NCI-H526 treated with DMSO at 0.1 percent for 48 hours (cell line): ENCODE data around the gene HLA-DQB2.
"Not testable (repeated sequence)": the region's sequence is repeated elsewhere in the genome, so short reads cannot be mapped to it uniquely, and the experiment has no call there.

Source experiments
- DNase-seq: peaks from one replicate; lab custom pipeline; 2025; lab: John Stamatoyannopoulos, UW

HLA-DQB2 gene

DNA sequence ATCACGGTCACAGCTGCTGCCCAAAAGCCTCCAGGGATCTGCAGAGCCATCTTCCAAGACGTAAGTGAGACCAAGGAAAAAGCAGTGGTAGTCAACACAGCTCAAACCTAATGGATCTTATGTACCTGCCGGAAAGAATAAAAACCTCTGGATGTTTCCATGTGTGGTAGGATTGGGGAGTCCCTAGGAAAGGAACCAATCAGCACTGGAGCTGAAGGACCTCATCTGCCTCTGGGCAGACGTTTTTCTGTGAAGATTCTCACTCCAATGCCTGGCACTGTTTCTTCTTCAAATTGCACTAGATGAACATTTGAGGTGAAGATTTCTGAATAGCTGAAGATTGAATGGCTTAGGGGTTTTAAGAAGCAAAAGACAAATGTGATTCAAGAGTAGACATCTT lies at the start of gene HLA-DQB2:
Gene HLA-DQB2, minus strand, starts transcription at position 112 of the 400 bp plus-strand sequence. Its CDS starts 62 bp downstream, at position 50.
- no peak for DNase-seq

DNA sequence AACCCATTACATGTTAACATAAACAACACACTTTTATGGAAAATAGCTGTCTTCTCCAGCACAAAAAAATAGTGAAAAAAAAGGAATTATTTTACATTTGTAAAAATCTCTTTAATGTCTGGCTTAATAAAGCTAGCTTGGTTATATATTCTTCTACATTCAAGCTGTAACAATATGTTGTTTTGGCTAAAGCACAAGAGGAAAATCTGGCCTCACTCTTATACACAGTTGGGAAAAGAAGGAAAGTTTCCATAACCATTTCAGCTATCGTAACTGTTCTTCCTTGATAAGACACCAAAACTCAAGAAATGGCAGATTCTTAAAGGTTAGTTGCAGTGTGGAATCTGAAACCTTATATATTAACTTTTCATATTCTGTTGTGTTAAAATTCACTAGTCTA lies 45.8 kb upstream of the HLA-DQB2 start:
- DNase-seq, result no peak

DNA sequence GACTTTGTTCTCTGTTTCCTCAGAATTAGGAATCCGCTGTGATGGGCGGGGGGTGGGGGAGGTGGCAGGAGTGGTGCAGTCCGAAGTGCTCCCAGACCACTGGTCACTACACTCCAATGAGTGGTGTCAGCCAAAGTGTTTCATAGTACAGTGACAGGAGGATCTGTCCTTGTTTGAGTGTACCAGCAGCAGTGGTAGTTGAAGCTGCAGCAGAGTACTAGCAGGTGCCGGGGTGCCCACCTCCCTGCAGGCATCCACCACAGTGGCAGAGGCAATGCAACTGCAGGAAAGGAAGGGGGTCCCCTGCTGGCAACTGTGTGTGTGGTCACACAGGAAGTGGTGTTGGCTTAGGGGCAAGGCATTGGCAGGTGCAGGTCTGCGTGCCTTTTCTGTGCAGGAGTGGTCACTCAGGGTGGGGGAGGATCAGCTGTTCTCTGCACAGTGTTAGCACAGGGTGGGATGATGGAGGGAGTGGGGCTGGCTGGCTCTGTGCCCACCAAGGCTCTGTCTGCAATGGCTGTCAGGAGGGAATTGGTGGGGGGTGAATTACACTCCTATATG lies 43.8 kb upstream of the HLA-DQB2 start:
- DNase-seq, result no peak

DNA sequence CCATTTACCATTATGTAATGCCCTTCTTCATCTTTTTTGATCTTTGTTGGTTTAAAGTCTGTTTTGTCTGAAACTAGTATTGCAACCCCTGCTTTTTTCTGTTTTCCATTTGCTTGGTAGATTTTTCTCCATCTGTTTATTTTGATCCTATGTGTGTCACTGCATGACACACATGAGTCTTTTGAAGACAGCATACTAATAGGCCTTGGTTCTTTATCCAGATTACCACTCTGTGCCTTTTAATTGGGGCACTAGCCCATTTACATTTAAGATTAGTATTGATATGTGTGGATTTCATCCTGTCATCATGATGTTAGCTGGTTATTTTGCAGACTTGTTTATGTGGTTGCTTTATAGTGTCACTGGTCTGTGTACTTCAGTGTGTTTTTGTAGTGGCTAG lies 42.1 kb upstream of the HLA-DQB2 start:
- DNase-seq, result not testable (repeated sequence)

DNA sequence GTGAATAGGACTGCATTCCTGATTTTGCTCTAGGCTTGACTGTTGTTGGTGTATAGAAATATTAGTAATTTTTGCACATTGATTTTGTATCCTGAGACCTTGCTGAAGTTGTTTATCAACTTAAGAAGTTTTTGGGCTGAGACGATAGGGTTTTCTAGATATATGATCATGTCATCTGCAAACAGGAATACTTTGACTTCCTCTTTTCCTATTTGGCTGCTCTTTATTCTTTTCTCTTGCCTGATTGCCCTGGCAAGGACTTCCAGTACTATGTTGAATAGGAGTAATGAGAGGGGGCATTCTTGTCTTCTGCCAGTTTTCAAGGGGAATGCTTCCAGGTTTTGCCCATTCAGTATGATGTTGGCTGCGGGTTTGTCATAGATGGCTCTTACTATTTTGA lies 40.1 kb upstream of the HLA-DQB2 start:
- no peak for DNase-seq

DNA sequence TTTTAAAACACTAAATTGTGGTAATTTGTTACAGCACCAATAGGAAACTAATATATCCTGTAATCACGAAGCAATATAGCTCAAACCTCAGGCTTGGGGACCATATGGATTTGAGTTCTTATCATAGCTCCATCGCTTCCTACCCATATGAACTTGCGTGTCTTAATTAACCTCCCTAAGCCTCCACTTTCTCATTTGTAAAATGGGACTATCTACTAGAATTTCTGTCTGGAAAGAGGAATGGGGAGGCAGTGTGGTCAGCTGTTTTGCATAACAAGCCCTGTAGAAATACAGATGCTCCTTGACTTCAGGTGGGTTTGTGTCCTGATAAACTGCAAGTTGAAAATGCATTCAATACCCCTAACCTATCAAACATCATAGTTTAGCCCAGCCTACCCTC lies 36.4 kb upstream of the HLA-DQB2 start:
- no peak for DNase-seq

DNA sequence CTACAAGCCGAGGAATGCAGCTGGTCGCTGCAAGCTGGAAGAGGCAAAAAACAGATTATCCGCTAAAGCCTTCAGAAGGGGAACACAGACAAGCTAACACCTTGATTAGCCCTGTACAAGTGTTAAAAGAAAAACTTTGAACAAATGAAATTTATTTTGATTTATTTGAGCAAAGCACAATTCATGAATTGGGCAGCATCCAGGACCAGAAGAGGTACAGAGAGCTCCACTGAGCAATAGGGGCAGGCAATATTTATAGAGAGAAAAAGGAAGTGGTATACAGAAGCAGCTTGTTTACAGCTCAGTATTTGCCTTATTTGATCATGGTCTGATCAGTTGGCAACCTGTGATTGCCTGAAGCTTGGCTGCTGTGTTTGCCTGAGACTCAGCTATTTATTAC lies 35.8 kb upstream of the HLA-DQB2 start:
- no peak for DNase-seq

DNA sequence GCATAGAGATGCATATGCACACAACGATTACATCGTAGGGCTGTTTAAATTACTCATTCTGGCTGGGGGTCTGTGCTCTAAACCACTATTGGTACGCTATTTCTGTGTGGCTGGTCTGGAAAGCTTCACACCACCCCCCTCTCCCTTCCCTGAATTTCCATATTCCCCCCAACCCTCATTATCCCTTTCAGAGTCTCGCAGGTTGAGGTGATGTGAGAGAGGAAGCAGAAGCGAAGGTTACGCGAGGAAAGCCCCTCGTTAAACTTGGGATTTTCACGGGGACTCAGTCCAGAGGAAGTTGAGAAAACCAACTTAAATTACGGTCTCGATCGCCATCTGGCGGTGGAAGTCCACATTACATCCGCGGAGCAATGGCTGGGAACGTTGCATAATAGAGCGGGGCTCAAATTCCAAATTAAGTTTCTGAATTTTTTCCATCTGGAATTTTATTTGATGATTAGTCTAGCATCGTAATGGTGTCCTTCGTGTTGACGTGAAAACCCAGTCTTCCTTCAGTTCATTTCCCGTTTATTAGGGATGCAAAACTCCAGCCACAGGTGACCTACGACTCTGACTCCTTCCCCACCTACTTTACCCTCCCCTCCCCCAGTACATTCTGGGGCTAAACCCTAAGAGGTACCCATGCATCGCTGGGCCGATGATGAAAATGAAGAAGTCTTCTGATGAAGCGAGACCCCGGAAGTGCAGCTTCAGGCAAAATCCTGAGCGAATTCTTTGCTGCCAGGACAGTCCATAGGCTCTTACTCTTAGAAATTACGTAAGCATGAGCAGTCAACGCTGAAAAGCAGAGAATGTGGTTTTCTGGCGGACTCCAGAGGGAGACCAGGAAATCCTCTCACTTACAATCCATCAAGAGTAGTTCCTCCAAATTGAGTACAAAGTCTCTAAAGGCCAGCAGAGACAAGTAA lies 33.8 kb upstream of the HLA-DQB2 start:
- no peak for DNase-seq

DNA sequence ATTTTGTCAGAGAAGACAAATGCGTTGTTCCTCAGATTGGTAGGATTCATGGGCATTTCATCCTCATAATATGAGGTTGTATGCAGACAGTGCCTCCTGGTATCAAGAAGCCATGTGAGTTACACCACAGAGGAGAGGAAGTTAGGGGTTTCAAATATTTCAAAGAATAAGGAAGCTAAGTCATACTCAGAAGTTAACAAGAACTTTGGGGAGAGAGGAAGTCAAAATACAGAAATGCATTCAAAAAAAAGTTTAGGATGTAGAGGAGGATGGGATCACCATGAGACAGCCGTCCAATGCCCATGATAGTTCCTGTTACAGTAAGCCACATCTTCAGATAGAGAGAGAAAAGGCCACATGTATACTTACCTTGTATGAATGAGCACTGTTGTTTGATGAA lies 31.2 kb upstream of the HLA-DQB2 start:
- DNase-seq, result no peak

DNA sequence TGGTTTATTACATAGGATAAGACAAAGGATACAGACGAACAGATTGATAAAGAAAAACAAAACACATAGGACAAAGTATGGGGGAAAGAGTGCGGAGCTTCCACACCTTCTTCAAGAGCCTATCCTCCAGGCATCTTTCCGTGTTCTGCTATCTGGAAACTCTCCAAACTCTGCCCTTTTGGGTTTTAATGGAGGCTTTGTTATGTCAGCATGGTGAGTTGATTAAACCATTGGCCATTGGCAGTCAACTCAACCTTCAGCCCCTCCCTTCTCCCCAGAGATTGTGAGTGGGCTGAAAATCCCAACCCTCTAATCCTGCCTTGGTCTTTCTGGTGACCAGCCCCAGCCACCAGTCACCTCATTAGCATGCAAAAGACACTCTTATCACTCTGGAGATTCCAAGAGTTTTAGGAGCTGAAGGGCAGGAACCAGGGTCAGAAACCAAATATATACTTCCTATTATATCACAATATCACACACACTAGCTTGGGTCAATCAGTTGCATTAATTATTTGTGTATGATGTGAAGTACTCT lies 29.6 kb upstream of the HLA-DQB2 start:
- DNase-seq, result no peak

DNA sequence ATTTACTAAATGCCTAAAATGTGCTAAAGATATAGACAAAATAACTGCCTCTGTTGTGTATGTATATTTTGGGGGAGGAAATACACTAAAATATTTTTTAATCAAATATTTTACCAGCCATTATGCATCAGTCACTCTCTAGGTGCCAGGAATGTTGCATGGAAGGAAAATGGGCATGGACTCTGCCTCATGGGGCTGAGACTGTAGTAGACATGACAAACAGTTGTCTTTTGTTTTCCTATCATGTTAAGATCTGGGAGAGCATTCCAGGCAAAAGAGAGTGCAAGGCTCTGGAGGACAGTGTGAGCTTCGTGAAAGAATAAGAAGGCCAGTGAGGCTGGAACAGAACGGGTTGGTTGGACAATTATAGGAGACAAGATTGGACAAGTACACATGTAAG lies 27.0 kb upstream of the HLA-DQB2 start:
- DNase-seq, result no peak

DNA sequence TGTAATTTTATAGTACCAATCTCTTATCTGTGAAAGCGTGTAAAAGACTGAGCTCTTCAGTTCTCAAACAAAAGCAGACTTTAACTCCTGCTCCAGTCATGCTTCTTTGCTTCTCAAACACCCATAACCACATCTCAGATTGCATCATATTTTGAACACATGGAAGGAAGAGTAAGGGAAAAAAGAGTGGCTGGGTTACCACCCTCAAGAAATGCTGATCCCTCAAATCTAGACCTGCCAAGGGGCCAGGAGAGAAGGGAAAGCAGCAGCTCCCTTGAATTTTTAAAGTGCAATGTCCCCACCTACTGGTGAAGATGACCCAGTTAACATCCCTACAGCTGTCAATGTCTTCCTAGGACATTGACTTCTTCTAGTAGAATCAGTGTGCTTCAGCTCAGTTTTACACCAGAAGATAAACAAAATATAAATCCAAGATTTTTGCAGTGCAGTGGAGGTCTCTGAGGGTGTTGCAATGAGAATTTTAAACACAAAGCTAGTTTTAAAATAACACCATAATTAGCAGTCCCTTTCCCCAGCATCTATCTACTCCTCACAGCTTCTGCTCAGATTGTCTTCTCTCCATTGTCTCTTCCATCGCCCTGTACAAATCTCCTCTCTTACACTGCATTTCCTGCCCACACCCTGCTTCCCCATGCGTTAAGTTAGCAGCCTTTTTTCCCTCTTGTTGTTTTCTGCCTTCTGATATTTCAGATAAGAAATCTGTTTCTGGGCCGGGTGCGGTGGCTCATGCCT lies 22.6 kb upstream of the HLA-DQB2 start:
- peak; percentile 12 for DNase-seq

DNA sequence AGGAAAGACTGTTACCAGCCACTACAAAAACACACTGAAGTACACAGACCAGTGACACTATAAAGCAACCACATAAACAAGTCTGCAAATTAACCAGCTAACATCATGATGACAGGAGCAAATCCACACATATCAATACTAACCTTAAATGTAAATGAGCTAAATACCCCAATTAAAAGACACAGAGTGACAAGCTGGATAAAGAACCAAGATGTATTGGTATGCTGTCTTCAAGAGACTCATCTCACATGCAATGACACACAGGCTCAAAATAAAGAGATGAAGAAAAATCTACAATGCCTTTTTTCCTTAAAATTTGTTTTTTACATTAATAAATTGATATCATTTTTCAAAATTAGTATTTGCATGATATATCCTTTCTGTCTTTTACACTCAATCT lies 19.6 kb upstream of the HLA-DQB2 start:
- DNase-seq, result not testable (repeated sequence)

DNA sequence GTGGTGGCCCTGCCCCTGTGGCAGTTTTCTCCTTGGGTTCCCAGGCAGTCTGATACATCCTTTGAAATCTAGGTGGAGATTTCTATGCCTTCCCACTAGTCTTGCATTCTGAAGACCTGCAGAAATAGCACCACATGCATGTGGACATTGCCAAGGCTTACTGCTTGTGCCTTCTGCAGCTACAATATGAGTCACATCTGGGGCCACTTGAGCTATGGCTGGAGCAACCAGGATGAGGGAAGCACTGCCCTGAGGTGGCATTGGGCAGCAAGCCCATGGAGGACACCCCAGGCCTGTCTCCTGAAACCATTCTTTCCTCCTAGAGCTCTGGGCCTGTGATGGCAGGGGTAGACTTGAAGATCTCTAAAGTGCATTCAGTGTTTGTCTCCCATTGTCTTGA lies 15.7 kb upstream of the HLA-DQB2 start:
- DNase-seq, result no peak

DNA sequence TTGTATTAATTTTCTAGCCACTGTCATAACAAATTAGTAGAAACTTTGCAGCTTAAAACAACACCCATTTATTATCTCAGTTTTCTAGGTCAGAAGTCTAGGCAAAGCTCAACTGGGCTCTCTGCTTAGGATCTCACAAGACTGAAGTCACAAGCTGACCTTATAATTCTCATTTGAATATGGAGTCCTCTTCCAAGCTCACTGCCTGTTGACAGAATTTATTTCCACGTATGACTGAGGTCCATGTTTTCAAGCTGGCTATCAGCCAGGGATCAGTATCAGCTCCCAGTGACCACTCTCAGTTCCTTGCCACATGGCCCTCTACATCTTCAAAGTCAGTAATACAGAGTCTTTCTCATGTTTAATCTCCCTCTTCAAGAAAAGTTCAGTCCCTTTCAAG lies 11.7 kb upstream of the HLA-DQB2 start:
- no peak for DNase-seq

DNA sequence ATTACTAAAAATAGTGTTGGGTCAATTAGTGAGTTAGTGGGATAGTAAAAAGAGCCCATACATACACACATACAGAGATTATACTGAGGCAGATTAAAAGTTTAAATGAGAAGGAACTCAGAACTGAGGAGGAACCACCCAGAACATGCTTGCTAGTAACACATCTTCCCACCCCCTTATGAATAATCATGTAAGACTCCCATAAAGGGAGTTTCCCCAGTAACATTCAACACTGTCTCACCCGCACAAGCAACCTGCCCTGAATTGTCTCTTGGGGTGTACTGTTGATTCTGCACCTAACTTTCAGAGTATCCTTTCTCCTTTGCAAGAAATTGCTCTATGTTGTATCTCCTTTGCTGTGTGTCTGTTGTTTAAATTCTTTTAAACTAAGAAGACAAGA lies 11.1 kb upstream of the HLA-DQB2 start:
- no peak for DNase-seq

DNA sequence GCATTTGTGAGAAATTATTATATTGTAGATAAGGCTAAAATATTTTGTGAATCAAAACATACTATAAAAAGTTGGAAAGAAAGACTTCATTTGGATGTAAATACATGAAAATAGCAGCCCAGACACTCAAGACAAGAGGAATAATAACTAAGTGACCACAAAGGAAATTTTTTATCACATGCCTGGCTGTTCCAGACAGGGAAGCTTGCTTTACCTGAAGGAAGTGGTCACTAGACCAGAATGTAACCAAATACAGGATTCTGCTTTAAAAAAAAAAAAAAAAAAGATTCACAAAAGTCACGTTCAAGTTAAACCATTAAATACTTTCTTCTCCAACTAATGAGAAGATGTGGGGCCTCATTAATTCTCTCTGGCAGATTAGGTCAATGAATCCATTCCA lies 9.3 kb upstream of the HLA-DQB2 start:
- DNase-seq, result no peak

DNA sequence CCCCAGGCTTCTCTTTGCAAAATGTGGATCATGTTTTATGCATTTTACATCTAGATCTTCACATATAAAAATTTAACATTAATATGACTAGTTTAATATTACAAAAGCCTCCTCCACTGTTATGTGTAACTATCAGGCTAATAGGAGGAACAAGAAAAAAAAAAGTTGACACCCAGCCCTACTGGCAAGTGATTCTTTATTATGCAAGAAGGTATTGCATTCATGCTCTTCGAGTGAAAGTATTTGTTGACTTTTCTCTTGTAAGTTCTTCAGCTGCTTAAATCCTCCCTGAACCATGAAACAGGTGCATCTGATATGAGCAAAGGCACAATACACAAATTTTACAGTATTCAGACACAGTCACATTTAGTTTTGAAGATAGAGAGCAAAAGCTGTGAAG lies 716 bp upstream of the HLA-DQB2 start:
- DNase-seq, result no peak

DNA sequence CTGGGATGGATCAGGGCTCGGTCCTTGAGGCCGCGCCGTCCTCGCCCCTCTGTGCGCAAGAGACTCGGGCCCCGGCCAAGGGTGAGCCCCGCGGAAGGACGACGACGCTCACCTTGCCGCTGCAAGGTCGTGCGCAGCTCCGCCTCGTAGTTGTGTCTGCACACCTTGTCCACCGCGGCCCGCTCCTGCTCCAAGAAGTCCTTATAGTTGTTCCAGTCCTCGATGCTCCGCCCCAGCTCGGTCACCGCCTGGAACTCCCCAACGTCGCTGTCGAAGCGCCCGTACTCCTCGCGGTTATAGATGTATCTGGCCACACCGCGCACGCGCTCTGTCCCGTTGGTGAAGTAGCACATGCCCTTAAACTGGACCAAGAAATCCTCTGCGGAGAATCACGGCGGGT lies 1.8 kb downstream of the HLA-DQB2 start:
- no peak for DNase-seq

DNA sequence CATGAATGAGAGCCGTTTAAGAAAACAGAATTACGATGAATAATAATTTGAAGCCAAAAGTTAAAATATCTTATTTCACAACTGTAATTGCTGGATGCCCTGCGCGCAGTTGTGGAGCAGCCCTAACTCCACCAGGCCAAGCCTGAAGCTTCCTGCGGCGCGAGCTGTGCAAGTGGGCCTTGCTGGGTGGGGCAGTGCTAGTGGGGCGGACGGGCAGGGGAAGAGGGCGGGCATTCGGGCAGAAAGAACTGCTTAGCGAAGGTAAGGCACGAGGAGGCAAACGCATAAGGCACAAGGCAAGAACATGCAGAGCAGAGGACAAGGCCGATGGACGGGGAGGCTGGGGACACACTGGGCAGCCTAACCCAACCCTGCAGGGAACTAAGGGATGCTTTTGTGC lies 2.3 kb downstream of the HLA-DQB2 start:
- DNase-seq, result no peak

DNA sequence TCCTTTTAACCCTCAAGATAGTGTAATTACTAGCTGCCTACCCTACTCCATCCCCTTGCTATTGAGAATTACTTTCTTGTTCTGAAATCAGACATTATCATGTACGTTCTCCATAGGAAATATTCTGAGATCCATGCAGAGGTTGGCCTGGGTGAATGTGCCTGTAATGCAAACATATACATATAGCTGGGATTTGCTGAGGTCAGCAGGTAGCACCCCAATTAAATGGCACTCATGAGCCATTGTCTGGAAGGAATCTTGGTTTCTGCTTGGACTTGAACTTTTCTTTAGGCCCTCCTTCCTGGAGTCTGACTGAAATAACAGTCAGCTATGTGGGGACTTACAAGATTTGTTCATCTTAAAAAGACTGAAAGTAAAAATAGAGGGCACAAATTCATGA lies 3.7 kb downstream of the HLA-DQB2 start:
- no peak for DNase-seq

DNA sequence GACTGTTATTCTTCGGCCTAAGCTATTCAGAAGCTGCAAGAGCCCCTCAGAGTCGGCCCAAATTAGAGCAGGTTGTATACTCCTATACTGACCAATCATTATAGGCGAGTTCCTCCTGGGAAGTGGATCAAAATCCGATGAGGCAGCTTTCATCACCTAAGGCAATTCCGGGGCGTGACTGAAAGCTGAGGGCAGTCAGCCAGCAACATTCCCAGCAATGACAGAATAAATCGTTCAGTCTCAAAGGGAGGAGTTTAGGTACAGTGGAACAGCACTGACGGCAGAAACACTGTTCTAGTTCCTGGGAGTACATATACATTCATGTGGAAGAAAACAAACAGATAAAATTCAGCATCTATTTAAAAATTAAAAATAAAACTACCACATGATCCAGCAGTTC lies 10.8 kb downstream of the HLA-DQB2 start:
- no peak for DNase-seq

DNA sequence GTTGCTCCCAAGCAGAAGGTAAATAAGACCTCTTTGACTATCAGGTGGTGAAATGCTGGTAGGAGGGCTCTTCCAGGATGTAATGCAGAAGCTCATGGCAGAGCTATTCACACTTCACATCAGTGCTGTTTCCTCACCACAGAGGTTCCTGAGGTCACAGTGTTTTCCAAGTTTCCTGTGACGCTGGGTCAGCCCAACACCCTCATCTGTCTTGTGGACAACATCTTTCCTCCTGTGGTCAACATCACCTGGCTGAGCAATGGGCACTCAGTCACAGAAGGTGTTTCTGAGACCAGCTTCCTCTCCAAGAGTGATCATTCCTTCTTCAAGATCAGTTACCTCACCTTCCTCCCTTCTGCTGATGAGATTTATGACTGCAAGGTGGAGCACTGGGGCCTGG lies 17.7 kb downstream of the HLA-DQB2 start:
- DNase-seq, result not testable (repeated sequence)
